Ishikawa (cell line): ENCODE results near the gene MPO.

Experiments
- CEBPB ChIP-seq: IDR thresholded peaks from 2 replicates; pipeline ENCODE4 v1.6.1; 2012
- CREB1 ChIP-seq: IDR thresholded peaks from 2 replicates; pipeline ENCODE4 v1.6.1; 2012; ENCODE audit warnings: low read depth
- EGR1 ChIP-seq: IDR thresholded peaks from 2 replicates; pipeline ENCODE4 v1.6.1; 2012
- EP300 ChIP-seq: IDR thresholded peaks from 2 replicates; pipeline ENCODE4 v1.6.1; 2012; ENCODE audit warnings: borderline replicate concordance
- FOXM1 ChIP-seq: IDR thresholded peaks from 2 replicates; pipeline ENCODE4 v1.6.1; 2012; ENCODE audit warnings: low read depth, borderline replicate concordance
- NFIC ChIP-seq: IDR thresholded peaks from 2 replicates; pipeline ENCODE4 v1.6.1; 2012
- RAD21 ChIP-seq: IDR thresholded peaks from 2 replicates; pipeline ENCODE4 v1.6.1; 2012; ENCODE audit warnings: low read depth
- TAF1 ChIP-seq: IDR thresholded peaks from 2 replicates; pipeline ENCODE4 v1.6.1; 2012; ENCODE audit warnings: low read depth, mild to moderate bottlenecking
- TCF12 ChIP-seq: IDR thresholded peaks from 2 replicates; pipeline ENCODE4 v1.6.1; 2012; ENCODE audit warnings: low read depth
- TEAD4 ChIP-seq: IDR thresholded peaks from 2 replicates; pipeline ENCODE4 v1.6.1; 2012
- USF1 ChIP-seq: IDR thresholded peaks from 2 replicates; pipeline ENCODE4 v1.6.1; 2012
- YY1 ChIP-seq: IDR thresholded peaks from 2 replicates; pipeline ENCODE4 v1.6.1; 2012; ENCODE audit warnings: low read depth
- TF ChIP-seq, protein P1 (sequence below): IDR thresholded peaks from 2 replicates; pipeline ENCODE4 v1.6.1; 2012
- TF ChIP-seq, protein P2 (sequence below): IDR thresholded peaks from 2 replicates; pipeline ENCODE4 v1.6.1; 2012; ENCODE audit warnings: low read depth, mild to moderate bottlenecking

DNA sequence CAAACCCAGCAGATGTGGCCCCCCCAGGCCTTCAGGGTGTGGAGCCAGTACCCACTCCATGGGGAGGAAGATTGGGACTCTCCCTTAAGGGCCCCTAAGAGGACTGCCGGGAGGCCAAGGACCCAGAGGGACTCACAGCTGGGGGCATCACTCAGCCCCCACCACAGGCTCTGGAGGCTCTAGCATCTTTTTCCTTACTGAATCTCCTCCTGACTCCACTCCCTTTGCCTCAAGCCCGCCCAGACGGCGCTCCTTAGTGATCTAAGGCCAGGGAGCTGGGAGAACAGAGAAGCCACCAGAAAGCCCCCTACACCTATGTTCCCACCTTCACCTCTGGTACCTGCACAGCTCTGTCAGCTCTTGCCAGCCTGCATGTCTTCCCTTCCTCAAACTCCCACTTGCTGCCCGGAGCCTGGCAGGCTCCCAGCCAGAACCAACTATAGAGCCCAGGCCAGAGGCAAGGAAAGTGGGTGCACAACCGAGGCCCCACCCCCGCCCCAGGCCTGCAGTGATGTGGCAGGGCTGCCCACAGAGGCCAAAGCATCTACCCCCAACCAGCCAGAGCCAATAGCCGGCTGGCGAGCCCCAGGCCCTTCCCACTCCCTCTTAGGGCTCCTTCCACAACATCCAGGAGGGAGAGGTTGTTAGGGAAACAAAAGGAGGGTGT lies 22.3 kb upstream of the MPO start:
- TF ChIP-seq NFIC (no peak), YY1 (no peak), EP300 (no peak), CREB1 (no peak), CEBPB (no peak), TCF12 (no peak), TAF1 (no peak), USF1 (no peak), EGR1 (no peak), RAD21 (no peak), TEAD4 (no peak), FOXM1 (no peak)
- TF ChIP-seq, protein P1, sequence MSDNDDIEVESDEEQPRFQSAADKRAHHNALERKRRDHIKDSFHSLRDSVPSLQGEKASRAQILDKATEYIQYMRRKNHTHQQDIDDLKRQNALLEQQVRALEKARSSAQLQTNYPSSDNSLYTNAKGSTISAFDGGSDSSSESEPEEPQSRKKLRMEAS = no peak
- TF ChIP-seq, protein P2, sequence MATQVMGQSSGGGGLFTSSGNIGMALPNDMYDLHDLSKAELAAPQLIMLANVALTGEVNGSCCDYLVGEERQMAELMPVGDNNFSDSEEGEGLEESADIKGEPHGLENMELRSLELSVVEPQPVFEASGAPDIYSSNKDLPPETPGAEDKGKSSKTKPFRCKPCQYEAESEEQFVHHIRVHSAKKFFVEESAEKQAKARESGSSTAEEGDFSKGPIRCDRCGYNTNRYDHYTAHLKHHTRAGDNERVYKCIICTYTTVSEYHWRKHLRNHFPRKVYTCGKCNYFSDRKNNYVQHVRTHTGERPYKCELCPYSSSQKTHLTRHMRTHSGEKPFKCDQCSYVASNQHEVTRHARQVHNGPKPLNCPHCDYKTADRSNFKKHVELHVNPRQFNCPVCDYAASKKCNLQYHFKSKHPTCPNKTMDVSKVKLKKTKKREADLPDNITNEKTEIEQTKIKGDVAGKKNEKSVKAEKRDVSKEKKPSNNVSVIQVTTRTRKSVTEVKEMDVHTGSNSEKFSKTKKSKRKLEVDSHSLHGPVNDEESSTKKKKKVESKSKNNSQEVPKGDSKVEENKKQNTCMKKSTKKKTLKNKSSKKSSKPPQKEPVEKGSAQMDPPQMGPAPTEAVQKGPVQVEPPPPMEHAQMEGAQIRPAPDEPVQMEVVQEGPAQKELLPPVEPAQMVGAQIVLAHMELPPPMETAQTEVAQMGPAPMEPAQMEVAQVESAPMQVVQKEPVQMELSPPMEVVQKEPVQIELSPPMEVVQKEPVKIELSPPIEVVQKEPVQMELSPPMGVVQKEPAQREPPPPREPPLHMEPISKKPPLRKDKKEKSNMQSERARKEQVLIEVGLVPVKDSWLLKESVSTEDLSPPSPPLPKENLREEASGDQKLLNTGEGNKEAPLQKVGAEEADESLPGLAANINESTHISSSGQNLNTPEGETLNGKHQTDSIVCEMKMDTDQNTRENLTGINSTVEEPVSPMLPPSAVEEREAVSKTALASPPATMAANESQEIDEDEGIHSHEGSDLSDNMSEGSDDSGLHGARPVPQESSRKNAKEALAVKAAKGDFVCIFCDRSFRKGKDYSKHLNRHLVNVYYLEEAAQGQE = no peak
